ENCODE results near the gene PET100.

PET100 gene

GRCh38 chr19:7629347-7630054 is at the start of gene PET100, which contains the start of gene XAB2:
Gene PET100 (plus strand): TSS chr19:7629793. CDS start chr19:7629834, 41 bp downstream.
Gene XAB2 (minus strand): TSS chr19:7629545. CDS start chr19:7629527, 18 bp downstream.
- ATAC-seq = peak; percentile 97
- DNase-seq = peak; percentile 92

GRCh38 chr19:7582446-7582845 is 47.1 kb upstream of the PET100 start:
- DNase-seq (no peak), ATAC-seq (no peak)

- DNase-seq (no peak), ATAC-seq (no peak)
These were observed 39.8 kb upstream of the PET100 start for GRCh38 chr19:7589822-7590221.

GRCh38 chr19:7590256-7590655 is 39.3 kb upstream of the PET100 start:
- no peak for ATAC-seq
- no peak for DNase-seq

GRCh38 chr19:7595466-7596133 is 34.0 kb upstream of the PET100 start, which contains the start of gene CAMSAP3:
Gene CAMSAP3 (plus strand): TSS chr19:7595863. CDS start chr19:7596003, 140 bp downstream.
- DNase-seq (peak; percentile 57), ATAC-seq (peak; percentile 76)

- no peak for ATAC-seq
These were observed 33.2 kb upstream of the PET100 start for GRCh38 chr19:7596211-7596937.

GRCh38 chr19:7597689-7598088 is 31.9 kb upstream of the PET100 start:
- DNase-seq = no peak

More at GRCh38 chr19:7596211-7596937, 33.2 kb upstream of the PET100 start:
- no peak for DNase-seq

GRCh38 chr19:7598180-7598579 is 31.4 kb upstream of the PET100 start:
- no peak for DNase-seq
- no peak for ATAC-seq

More at GRCh38 chr19:7597689-7598088, 31.9 kb upstream of the PET100 start:
- ATAC-seq = no peak

- ATAC-seq (no peak), DNase-seq (no peak)
These were observed 28.9 kb upstream of the PET100 start for GRCh38 chr19:7600721-7601120.

GRCh38 chr19:7602240-7602934 is 27.2 kb upstream of the PET100 start:
- DNase-seq (no peak), ATAC-seq (no peak)

GRCh38 chr19:7602935-7603497 is 26.6 kb upstream of the PET100 start:
- ATAC-seq = no peak
- DNase-seq = no peak

- DNase-seq (no peak), ATAC-seq (no peak)
These were observed 25.7 kb upstream of the PET100 start for GRCh38 chr19:7603919-7604318.

- DNase-seq = peak; percentile 43
- peak; percentile 38 for ATAC-seq
These were observed 23.9 kb upstream of the PET100 start for GRCh38 chr19:7605490-7606222.

- ATAC-seq = no peak
- DNase-seq = no peak
These were observed 23.3 kb upstream of the PET100 start for GRCh38 chr19:7606289-7606688.

GRCh38 chr19:7607212-7607873 is 22.2 kb upstream of the PET100 start:
- ATAC-seq (no peak), DNase-seq (no peak)

- ATAC-seq = no peak
- no peak for DNase-seq
These were observed 21.6 kb upstream of the PET100 start for GRCh38 chr19:7607874-7608560.

GRCh38 chr19:7610491-7611240 is 18.9 kb upstream of the PET100 start:
- DNase-seq = no peak
- no peak for ATAC-seq

GRCh38 chr19:7611541-7612279 is 17.9 kb upstream of the PET100 start:
- DNase-seq (no peak), ATAC-seq (no peak)

Measured in stimulated activated naive CD8-positive, alpha-beta T cell treated with anti-CD3 and anti-CD28 coated beads, Interleukin-15, Interleukin-2, amounts not matched to agents 100 U/mL and 50 U/mL, for 24 hours (primary cell).